Spinal cord (tissue), 10 donors: Measurements from ENCODE around the gene RASGEF1B. TPM values are rescaled to one million over a fixed set of nuclear protein-coding genes. Genes with fewer than 3 reads are reported as not detected.

ENCODE experiments used
- DNase-seq, 6 donors: peaks; one replicate each; pipeline versions ENCODE4 v3.0.0 to v3.0.0-alpha.2; 2013 to 2015; ENCODE audit warnings: low spot score in 6 of 6, low read depth in 4 of 6
- H3K27ac ChIP-seq: one replicate; pipeline ENCODE4 v1.5.1; 2013; ENCODE audit warnings: low read depth, low read length, control low read depth
- H3K27me3 ChIP-seq: one replicate; pipeline ENCODE4 v1.6.1; 2013; ENCODE audit warnings: low read length; ENCODE audit not compliant: control insufficient read depth, insufficient read depth
- H3K36me3 ChIP-seq: one replicate; pipeline ENCODE4 v1.6.1; 2013; ENCODE audit warnings: low read length; ENCODE audit not compliant: control insufficient read depth, insufficient read depth
- H3K4me1 ChIP-seq: one replicate; pipeline ENCODE4 v1.6.1; 2013; ENCODE audit warnings: low read length; ENCODE audit not compliant: control insufficient read depth, insufficient read depth
- H3K4me3 ChIP-seq: one replicate; pipeline ENCODE4 v1.5.1; 2013; ENCODE audit warnings: low read depth, low read length, control low read depth
- H3K9me3 ChIP-seq: one replicate; pipeline ENCODE4 v1.6.1; 2013; ENCODE audit warnings: low read length; ENCODE audit not compliant: control insufficient read depth, insufficient read depth
- WGBS: methylation state at CpG from one replicate; pipeline ENCODE4 v1.1.5; 2013; ENCODE audit warnings: missing lambda C conversion rate; ENCODE audit not compliant: insufficient coverage; 5-methylcytosine and 5-hydroxymethylcytosine counted together
- polyA plus RNA-seq, 2 donors: library from polyadenylated mRNA; unstranded; fragments of 120-200 nt; gene quantifications; one replicate each; pipeline ENCODE4 v1.2.1, GENCODE V29; 2013; ENCODE audit not compliant: insufficient read length in 2 of 2
- total RNA-seq, 2 donors: library from RNA; depleted of rRNA in 1 of 2; stranded (reverse); fragments of 120-200 nt in 1 of 2; fragments of >200 nt in 1 of 2; gene quantifications; one replicate each; pipeline versions ENCODE4 v1.2.3 to v1.2.4, GENCODE V29; 2013 to 2014
- donor health status: healthy.

Gene RASGEF1B
- total and polyA plus RNA-seq, 4 donors, result 30.5 to 78.6 (median 43.5) TPM

DNA sequence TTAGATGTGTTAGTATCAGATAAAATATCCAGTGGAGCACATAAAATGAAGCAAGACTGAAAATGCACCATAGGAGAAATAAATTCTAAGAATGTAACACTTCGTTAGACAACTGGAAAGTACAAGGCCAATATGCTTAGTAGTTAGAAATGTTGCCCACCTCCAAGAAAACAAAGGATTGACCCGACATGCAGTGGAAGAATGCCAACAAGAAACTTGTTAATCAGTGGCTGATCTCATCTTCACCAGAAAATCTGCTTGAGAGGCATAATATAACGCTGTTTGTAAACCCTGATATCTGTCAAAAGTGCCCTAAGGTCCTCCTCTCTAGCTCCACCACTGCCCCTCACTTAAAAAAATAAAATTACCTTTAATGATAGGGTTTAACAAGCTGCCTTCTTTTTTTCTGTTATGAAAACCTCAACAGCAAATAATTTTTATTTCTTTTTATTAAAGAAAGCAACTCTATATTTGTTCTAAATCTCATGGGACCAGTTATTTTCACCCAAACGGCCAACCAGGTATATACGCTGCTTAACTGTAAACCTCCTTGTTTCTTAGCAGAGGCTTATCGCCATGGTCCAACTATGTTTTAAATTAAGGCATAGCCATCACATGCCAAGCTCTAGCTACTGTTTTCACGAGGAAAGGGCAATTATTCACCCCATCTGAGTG lies 1.8 kb downstream of the RASGEF1B start:
- peak in 2 of 6 donors; percentile 35 to 51 for DNase-seq
- Histone ChIP-seq H3K9me3 (no peaks in the 10 kb centered on the region), H3K36me3 (no peaks in the 10 kb centered on the region), H3K27ac (peak overlapping the region; percentile 91), H3K4me1 (peaks cover 13% of the 10 kb centered on the region), H3K27me3 (no peaks in the 10 kb centered on the region), H3K4me3 (peak overlapping the region; percentile 89)
- 17% methylated on average over 4 of the region's 7 CpGs for WGBS

DNA sequence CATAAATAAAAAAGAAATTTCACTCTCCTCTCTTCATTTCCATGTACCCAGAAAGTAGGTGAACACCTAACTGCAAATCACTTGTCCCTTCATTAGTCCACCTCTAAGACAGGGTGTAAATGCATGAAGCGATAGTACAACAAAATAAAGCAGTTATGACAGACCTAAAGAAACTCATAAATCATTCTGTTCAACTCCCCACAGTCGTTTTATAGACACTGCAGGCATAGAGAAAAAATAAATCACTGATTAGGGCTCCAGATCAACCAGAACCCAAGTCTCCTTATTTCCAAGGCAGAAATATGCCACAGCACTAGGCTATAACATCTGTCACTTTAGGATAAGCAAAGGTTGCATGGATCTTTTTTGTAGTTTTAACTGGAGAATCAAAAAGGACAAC lies 3.0 kb downstream of the RASGEF1B start:
- Histone ChIP-seq H3K36me3 (no peaks in the 10 kb centered on the region), H3K4me1 (peaks cover 9% of the 10 kb centered on the region), H3K27me3 (no peaks in the 10 kb centered on the region), H3K27ac (no peak overlapping the region), H3K9me3 (no peaks in the 10 kb centered on the region), H3K4me3 (no peak overlapping the region)
- DNase-seq, result peak in 1 of 6 donors; percentile 20
- WGBS, result no CpG with 5 or more reads among the region's 2 CpGs

GRCh38 chr4:81467672-81467964 lies 4.1 kb downstream of the RASGEF1B start:
- Histone ChIP-seq H3K27ac (no peak overlapping the region), H3K27me3 (no peaks in the 10 kb centered on the region), H3K36me3 (no peaks in the 10 kb centered on the region), H3K9me3 (no peaks in the 10 kb centered on the region), H3K4me1 (no peaks in the 10 kb centered on the region), H3K4me3 (no peak overlapping the region)
- WGBS, result no CpG with 5 or more reads among the region's 1 CpG
- DNase-seq, result no peak

DNA sequence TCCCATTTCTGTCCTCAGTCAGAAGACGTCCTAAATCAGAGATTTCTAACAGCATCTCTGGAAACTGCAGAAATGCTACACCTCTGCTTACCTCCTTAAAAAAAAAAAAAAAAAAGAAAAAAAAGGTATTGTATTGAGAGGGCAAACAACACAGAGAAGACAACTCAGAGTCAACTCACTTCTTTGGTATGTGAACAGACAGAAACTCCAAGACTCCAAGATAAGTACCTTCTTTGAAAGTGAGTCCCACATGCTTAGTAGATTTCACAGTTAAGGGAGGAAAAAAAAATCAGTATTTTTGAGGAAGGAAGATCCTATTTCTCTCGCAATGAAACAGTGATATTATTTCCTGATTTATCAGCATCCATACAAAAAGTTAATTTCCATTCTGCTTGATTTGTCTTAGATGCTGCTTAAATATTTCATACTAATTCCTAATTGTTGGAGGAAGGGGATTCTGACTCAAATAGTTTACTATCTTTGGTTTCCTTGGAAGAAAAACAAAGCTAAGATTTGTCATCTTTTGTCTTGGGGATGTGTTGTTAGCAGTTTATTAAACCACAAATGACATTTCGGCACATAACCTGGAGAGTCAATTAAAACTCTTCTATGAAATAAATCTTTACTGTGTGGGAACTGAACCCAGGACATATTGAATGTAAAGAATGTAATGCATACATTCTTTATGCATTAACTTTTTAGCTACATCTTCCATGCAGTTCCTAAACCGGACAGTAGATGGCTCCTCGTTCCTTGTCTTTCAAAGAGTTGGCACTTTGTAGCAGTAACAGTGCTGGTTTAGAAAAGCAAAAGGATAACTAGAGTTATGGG lies 4.7 kb downstream of the RASGEF1B start:
- H3K36me3 ChIP-seq, result no peaks in the 10 kb centered on the region
- H3K4me3 ChIP-seq, result no peak overlapping the region
- DNase-seq, result peak in 5 of 6 donors; percentile 72 to 96 (median 85)
- H3K4me1 ChIP-seq, result no peaks in the 10 kb centered on the region
- no peaks in the 10 kb centered on the region for H3K9me3 ChIP-seq
- H3K27me3 ChIP-seq, result no peaks in the 10 kb centered on the region
- no CpG with 5 or more reads among the region's 5 CpGs for WGBS
- no peak overlapping the region for H3K27ac ChIP-seq

DNA sequence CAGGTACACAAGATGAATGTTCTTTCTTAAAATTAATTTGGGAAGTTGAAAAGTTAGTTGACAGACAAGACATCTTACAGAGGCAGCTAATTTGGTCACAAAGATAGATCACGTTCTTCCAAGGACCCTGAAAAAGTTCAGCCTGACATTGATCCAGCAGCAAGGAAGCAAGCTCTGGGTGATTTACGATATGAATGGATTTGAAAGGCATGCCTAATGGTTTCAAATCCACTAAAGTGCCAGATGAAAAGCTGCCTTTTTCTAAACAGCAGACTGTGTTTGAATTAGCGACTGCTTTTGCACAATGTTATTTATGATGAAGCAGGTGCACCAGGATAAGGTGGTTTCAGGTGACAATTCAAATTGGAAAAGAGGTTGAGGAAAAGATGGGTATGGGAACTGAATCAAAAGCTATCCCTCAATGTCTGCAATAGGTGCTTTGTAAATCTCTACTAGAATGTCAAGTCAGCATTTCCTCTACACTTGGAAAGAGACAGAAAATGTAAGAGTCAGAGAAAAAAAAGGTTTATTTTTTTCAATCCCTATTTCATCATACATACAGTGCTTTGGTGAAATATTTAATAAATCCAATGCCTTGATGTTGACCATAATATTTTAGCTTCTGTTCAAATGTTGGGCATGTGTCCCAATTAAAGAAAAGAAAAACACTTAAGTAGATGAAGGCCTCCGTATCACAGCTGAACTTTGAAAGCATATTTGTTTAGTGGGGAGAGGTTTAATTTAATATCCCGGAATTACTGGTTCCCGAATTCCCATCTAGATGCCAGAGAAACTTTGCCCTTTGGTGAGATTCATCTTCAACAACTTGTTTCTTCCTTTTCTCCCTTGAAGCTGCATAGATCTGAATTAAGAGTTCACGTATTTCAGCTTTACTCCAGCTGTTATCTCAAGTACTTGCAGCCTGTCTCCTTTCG lies 6.0 kb downstream of the RASGEF1B start:
- Histone ChIP-seq H3K4me1 (peaks cover 2% of the 10 kb centered on the region), H3K9me3 (no peaks in the 10 kb centered on the region), H3K4me3 (no peak overlapping the region), H3K36me3 (no peaks in the 10 kb centered on the region), H3K27me3 (no peaks in the 10 kb centered on the region), H3K27ac (no peak overlapping the region)
- peak in 1 of 6 donors; percentile 56 for DNase-seq
- WGBS, result 44% methylated on average over 3 of the region's 8 CpGs

DNA sequence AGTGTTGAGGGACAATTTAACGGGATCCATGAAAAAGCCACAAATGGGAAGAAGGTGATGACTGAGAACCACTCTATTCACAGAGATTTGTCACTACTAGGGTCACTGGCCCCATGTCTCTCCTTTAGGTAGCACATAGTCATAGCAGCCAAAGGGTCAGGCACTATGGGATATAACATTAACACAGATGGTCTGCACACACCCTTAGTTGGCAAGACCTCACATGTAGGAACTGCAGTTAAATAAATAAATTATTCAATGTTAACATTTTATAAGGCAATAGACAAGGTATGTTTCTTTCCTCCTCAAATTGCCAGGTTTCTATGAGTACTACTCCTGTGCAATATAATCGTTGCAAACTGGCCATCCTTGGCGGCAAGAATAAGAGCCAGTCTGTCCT lies 10.9 kb downstream of the RASGEF1B start:
- WGBS, result 89% methylated on average over 2 of the region's 3 CpGs
- Histone ChIP-seq H3K9me3 (no peaks in the 10 kb centered on the region), H3K36me3 (no peaks in the 10 kb centered on the region), H3K4me1 (peaks cover 12% of the 10 kb centered on the region), H3K27me3 (no peaks in the 10 kb centered on the region), H3K4me3 (no peak overlapping the region), H3K27ac (no peak overlapping the region)
- DNase-seq, result no peak

- WGBS, result 51% methylated on average over 4 of the region's 5 CpGs
- Histone ChIP-seq H3K4me3 (no peak overlapping the region), H3K9me3 (no peaks in the 10 kb centered on the region), H3K27me3 (no peaks in the 10 kb centered on the region), H3K36me3 (no peaks in the 10 kb centered on the region), H3K27ac (peak overlapping the region; percentile 13), H3K4me1 (peaks cover 12% of the 10 kb centered on the region)
- peak in 2 of 6 donors; percentile 64 to 68 for DNase-seq
Observed at GRCh38 chr4:81460191-81460701, 11.5 kb downstream of the RASGEF1B start.

GRCh38 chr4:81459228-81459627 lies 12.5 kb downstream of the RASGEF1B start:
- Histone ChIP-seq H3K36me3 (no peaks in the 10 kb centered on the region), H3K9me3 (no peaks in the 10 kb centered on the region), H3K4me1 (peaks cover 12% of the 10 kb centered on the region), H3K27ac (no peak overlapping the region), H3K4me3 (no peak overlapping the region), H3K27me3 (no peaks in the 10 kb centered on the region)
- DNase-seq, result peak in 1 of 6 donors; percentile 81
- WGBS, result no CpG with 5 or more reads among the region's 2 CpGs

DNA sequence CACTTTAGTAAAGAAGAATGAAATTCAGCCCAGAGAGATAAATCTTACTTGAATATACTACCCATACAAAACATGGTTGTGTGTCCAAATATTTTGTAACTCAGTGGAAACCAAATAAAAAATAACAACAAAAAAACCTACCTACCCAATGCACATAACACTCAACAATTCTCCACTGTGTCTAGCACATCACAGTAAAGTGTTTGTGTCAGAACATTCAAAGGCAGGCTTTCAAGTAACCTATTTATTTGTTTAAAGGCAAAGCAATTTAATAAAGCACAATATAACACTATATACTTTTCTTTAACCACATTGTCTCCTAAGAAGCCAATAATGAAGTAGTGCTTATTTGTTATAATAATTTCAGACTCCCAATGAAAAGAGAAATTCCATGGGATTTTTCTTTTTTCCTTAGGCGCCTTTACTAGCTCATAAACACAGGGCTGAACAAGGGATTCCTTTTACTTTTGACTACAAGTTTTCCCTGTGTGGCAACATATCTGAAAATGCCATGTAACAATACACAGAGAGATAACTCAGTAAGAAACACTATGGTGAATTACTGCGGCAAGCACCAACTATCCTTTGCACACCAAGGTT lies 13.7 kb downstream of the RASGEF1B start:
- DNase-seq, result no peak
- Histone ChIP-seq H3K4me3 (no peak overlapping the region), H3K27me3 (no peaks in the 10 kb centered on the region), H3K4me1 (peaks cover 12% of the 10 kb centered on the region), H3K27ac (no peak overlapping the region), H3K9me3 (no peaks in the 10 kb centered on the region), H3K36me3 (no peaks in the 10 kb centered on the region)
- no CpG with 5 or more reads among the region's 2 CpGs for WGBS
